Fibroblast of mammary gland (primary cell): Measurements from ENCODE around the gene ALOX15B.

Source experiments
- DNase-seq: peaks from one replicate; pipeline ENCODE4 v3.0.0-alpha.2; 2010; ENCODE audit warnings: low read depth
- H3K4me3 ChIP-seq: 2 replicates; pipeline ENCODE4 v1.5.1; 2011; ENCODE audit warnings: low read depth, mild to moderate bottlenecking, low read length, moderate library complexity; ENCODE audit not compliant: control insufficient read depth
- CTCF ChIP-seq: conservative IDR thresholded peaks from 2 replicates; pipeline ENCODE4 v1.5.1; 2011; ENCODE audit warnings: low read depth, low read length, inconsistent platforms; ENCODE audit not compliant: control insufficient read depth, insufficient read depth

ALOX15B gene

GRCh38 chr17:8062807-8063483 lies 24.1 kb downstream of the ALOX15B start:
- no peak overlapping the region for H3K4me3 ChIP-seq
- TF ChIP-seq CTCF = no peak
- DNase-seq = no peak

GRCh38 chr17:8063761-8064534 lies 25.1 kb downstream of the ALOX15B start:
- no peak for DNase-seq
- no peak overlapping the region for H3K4me3 ChIP-seq
- TF ChIP-seq CTCF = no peak

- H3K4me3 ChIP-seq = no peak overlapping the region
- DNase-seq = no peak
- TF ChIP-seq CTCF = no peak
Measured at GRCh38 chr17:8064561-8065019, 25.7 kb downstream of the ALOX15B start.

GRCh38 chr17:8066841-8067775 lies 28.2 kb downstream of the ALOX15B start:
- H3K4me3 ChIP-seq = no peak overlapping the region
- no peak for TF ChIP-seq CTCF
- no peak for DNase-seq

GRCh38 chr17:8067806-8068205 lies 28.9 kb downstream of the ALOX15B start:
- no peak for TF ChIP-seq CTCF
- H3K4me3 ChIP-seq = no peak overlapping the region
- no peak for DNase-seq

GRCh38 chr17:8068736-8069586 lies 30.1 kb downstream of the ALOX15B start:
- TF ChIP-seq CTCF = no peak
- DNase-seq = no peak

More at GRCh38 chr17:8068736-8069586, 30.1 kb downstream of the ALOX15B start:
- H3K4me3 ChIP-seq = no peak overlapping the region
